ENCODE data around the gene SHROOM2. TPM values are rescaled to one million over a fixed set of nuclear protein-coding genes. Genes with fewer than 3 reads are reported as not detected.

Gene SHROOM2
- total RNA-seq, 2 donors from 2014 or later: 14.4 to 15.4 TPM

DNA sequence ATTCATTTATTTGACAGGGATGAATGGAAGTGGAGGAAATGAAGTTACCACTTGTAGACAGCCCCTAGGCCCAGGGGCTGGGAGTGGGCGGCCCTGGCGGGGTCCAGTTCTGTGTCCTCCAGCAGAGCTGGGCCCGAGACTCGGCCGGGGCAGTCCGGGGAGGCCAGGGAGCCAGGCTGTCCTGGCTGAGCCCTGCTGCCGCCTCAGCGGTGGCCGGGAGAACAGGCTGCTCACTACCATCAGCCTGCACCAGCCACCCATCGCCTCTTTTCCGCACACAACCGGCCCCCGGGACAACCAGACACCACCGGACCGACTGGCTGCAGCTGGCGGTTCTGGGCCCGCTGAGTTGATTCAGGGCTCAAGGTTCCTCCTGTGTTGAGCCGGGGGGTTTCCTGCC lies 206.5 kb downstream of the SHROOM2 start:
- H3K27me3 Mint-ChIP-seq (ENCODE audit: insufficient read depth): no peaks in the 10 kb centered on the region
- H3K36me3 Mint-ChIP-seq (ENCODE audit: low read depth): no peaks in the 10 kb centered on the region
- no peak for DNase-seq
- Histone ChIP-seq H3K4me1 (ENCODE audit: control insufficient read depth, insufficient read depth, low read length) (no peaks in the 10 kb centered on the region), H3K36me3 (ENCODE audit: control insufficient read depth, insufficient read depth, low read length) (no peaks in the 10 kb centered on the region), H3K9me3 (ENCODE audit: control insufficient read depth, low read length) (peaks cover 11% of the 10 kb centered on the region), H3K4me3 (ENCODE audit: low read length) (no peak overlapping the region), H3K27me3 (ENCODE audit: control insufficient read depth, insufficient read depth, low read length, poor library complexity, severe bottlenecking) (no peaks in the 10 kb centered on the region), H3K9ac (ENCODE audit: extremely low read depth, low read length, poor library complexity, severe bottlenecking) (no peak overlapping the region), H3K27ac (ENCODE audit: low read depth, low read length) (no peak overlapping the region)
- TF ChIP-seq, protein P1, sequence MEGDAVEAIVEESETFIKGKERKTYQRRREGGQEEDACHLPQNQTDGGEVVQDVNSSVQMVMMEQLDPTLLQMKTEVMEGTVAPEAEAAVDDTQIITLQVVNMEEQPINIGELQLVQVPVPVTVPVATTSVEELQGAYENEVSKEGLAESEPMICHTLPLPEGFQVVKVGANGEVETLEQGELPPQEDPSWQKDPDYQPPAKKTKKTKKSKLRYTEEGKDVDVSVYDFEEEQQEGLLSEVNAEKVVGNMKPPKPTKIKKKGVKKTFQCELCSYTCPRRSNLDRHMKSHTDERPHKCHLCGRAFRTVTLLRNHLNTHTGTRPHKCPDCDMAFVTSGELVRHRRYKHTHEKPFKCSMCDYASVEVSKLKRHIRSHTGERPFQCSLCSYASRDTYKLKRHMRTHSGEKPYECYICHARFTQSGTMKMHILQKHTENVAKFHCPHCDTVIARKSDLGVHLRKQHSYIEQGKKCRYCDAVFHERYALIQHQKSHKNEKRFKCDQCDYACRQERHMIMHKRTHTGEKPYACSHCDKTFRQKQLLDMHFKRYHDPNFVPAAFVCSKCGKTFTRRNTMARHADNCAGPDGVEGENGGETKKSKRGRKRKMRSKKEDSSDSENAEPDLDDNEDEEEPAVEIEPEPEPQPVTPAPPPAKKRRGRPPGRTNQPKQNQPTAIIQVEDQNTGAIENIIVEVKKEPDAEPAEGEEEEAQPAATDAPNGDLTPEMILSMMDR (conservative IDR thresholded peaks at IDR 0.05): no peak
- H3K9me3 Mint-ChIP-seq: peaks cover 53% of the 10 kb centered on the region
- no peaks in the 10 kb centered on the region for H3K4me1 Mint-ChIP-seq
- H3K27ac Mint-ChIP-seq: no peak overlapping the region
- no peak overlapping the region for H3K4me3 Mint-ChIP-seq
- 96% methylated on average over 18 of the region's 18 CpGs; no CpG with 5 or more reads in 1 of the 2 experiments for WGBS, 2 experiments (ENCODE audit: insufficient coverage in 1 of 2, insufficient read length in 1 of 2)

DNA sequence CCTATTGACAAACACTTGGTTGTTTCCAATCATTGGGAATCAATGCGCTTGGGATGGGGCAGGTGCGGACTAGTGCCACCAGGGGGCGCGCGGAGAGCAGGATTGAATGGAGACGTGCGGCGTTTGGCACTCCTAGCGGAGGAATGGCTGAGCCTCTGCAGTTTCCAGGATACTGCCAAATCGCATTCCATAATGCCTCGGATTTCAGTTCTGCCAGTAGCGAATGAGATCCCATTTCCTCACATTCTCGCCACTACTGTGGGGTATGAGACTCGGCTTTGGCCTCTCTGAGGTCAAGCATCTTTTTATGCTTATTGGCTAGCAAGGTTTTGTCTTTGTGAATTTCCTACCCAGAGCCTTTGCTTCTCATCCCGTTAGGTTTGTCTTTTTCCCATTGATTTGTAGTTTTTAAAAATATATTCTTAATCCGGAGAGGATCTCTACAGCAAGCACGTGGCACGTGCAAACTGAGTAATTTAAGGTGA lies 209.7 kb downstream of the SHROOM2 start:
- H3K27ac Mint-ChIP-seq: no peak overlapping the region
- Histone ChIP-seq H3K36me3 (ENCODE audit: control insufficient read depth, insufficient read depth, low read length) (no peaks in the 10 kb centered on the region), H3K9ac (ENCODE audit: extremely low read depth, low read length, poor library complexity, severe bottlenecking) (no peak overlapping the region), H3K4me3 (ENCODE audit: low read length) (no peak overlapping the region), H3K4me1 (ENCODE audit: control insufficient read depth, insufficient read depth, low read length) (no peaks in the 10 kb centered on the region), H3K9me3 (ENCODE audit: control insufficient read depth, low read length) (peaks cover 11% of the 10 kb centered on the region), H3K27me3 (ENCODE audit: control insufficient read depth, insufficient read depth, low read length, poor library complexity, severe bottlenecking) (no peaks in the 10 kb centered on the region), H3K27ac (ENCODE audit: low read depth, low read length) (no peak overlapping the region)
- peaks cover 59% of the 10 kb centered on the region for H3K9me3 Mint-ChIP-seq
- 18 to 24% methylated on average over 6 to 17 of the region's 18 CpGs for WGBS, 2 experiments (ENCODE audit: insufficient coverage in 1 of 2, insufficient read length in 1 of 2)
- DNase-seq: peak; percentile 93
- no peaks in the 10 kb centered on the region for H3K36me3 Mint-ChIP-seq (ENCODE audit: low read depth)
- no peaks in the 10 kb centered on the region for H3K4me1 Mint-ChIP-seq
- no peak overlapping the region for H3K4me3 Mint-ChIP-seq
- TF ChIP-seq, protein P1 (conservative IDR thresholded peaks at IDR 0.05): peak; percentile 98
- peaks cover 2% of the 10 kb centered on the region for H3K27me3 Mint-ChIP-seq (ENCODE audit: insufficient read depth)

DNA sequence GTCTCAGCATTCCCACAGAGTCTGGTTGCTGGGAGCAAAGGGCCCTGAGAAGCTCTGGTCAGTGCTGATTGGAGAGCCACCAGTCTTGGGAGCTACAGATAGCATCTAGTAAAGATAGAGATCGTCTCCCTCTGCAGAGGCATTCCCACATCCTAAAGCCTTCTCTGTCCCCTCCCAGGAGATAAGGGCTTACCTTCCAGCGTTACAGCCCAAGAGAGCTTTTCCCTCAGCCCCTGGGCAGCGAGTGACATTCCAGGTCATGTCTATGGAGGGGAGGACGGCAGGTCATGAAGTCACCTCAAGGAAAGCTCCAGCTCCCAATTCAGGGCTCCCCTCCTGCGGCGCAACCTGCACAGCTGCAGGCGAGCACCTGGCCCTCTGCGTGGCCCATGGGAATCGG lies 210.8 kb downstream of the SHROOM2 start:
- no peak overlapping the region for H3K27ac Mint-ChIP-seq
- Histone ChIP-seq H3K36me3 (ENCODE audit: control insufficient read depth, insufficient read depth, low read length) (no peaks in the 10 kb centered on the region), H3K4me1 (ENCODE audit: control insufficient read depth, insufficient read depth, low read length) (no peaks in the 10 kb centered on the region), H3K4me3 (ENCODE audit: low read length) (no peak overlapping the region), H3K27me3 (ENCODE audit: control insufficient read depth, insufficient read depth, low read length, poor library complexity, severe bottlenecking) (no peaks in the 10 kb centered on the region), H3K9me3 (ENCODE audit: control insufficient read depth, low read length) (peaks cover 11% of the 10 kb centered on the region), H3K9ac (ENCODE audit: extremely low read depth, low read length, poor library complexity, severe bottlenecking) (no peak overlapping the region), H3K27ac (ENCODE audit: low read depth, low read length) (no peak overlapping the region)
- TF ChIP-seq, protein P1 (conservative IDR thresholded peaks at IDR 0.05): no peak
- peaks cover 2% of the 10 kb centered on the region for H3K27me3 Mint-ChIP-seq (ENCODE audit: insufficient read depth)
- WGBS, 2 experiments (ENCODE audit: insufficient coverage in 1 of 2, insufficient read length in 1 of 2): 88 to 100% methylated on average over 2 to 9 of the region's 9 CpGs
- no peak overlapping the region for H3K4me3 Mint-ChIP-seq
- no peaks in the 10 kb centered on the region for H3K4me1 Mint-ChIP-seq
- H3K36me3 Mint-ChIP-seq (ENCODE audit: low read depth): no peaks in the 10 kb centered on the region
- no peak for DNase-seq
- peaks cover 58% of the 10 kb centered on the region for H3K9me3 Mint-ChIP-seq
